ENCODE results near the gene SPIN4.
"Not testable (repeated sequence)": the region's sequence is repeated elsewhere in the genome, so short reads cannot be mapped to it uniquely, and the experiment has no call there.

Gene SPIN4

GRCh38 chrX:63350941-63351616 is at the start of gene SPIN4:
TSS of gene SPIN4 (minus strand) at chrX:63351332. CDS start at chrX:63350819, 513 bp downstream.
- peak; percentile 12 to 66 for DNase-seq (ENCODE audit: low read depth in 2 of 2)

DNA sequence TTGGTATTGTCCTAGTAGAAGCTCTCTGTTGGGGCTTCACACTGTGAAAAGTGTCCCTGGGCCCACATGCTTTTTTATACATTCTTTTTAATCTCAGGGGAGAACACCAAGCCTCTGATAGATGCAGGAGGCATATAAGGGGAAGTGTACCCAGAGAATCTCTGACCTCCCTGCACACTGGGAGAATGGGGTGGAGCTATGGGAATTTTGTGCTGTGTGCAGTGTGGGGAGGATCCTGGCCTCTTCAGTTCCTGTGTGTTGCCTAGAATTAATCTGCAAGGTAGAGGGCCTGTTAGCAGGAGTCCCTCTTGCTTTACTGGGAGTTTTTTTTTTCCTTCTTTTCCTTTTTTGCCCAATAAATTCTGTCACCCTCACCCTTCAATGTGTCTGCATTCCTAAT is 49.2 kb upstream of the SPIN4 start:
- no peak for DNase-seq (ENCODE audit: low read depth in 2 of 2)

- DNase-seq (ENCODE audit: low read depth in 2 of 2): no peak
Observed at GRCh38 chrX:63394872-63395271, 43.7 kb upstream of the SPIN4 start.

DNA sequence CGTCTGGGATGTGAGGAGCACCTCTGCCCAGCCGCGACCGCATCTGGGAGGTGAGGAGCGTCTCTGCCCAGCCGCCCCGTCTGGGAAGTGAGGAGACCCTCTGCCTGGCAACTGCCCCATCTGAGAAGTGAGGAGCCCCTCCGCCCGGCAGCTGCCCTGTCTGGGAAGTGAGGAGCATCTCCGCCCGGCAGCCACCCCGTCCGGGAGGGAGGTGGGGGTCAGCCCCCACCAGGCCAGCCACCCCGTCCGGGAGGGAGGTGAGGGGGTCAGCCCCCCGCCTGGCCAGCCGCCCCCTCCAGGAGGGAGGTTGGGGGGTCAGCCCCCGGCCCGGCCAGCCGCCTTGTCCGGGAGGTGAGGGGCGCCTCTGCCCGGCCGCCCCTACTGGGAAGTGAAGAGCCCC is 42.0 kb upstream of the SPIN4 start:
- DNase-seq (ENCODE audit: low read depth in 2 of 2): not testable (repeated sequence)

DNA sequence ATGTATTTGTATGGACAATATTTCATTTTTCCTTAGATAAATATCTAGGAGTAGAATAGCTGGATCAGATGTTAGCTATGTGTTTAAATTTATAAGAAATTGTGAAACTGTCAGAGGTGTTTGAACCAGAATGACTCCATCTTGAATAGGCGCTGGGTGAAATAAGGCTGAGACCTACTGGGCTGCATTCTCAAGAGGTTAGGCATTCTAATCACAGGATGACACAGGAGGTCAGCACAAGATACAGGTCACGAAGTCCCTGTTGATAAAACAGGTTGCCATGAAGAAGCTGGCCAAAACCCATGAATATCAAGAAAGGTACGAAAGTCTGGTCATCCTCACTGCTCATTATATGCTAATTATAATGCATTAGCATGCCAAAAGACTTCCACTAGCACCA is 36.3 kb upstream of the SPIN4 start:
- no peak for DNase-seq (ENCODE audit: low read depth in 2 of 2)

- not testable (repeated sequence) for DNase-seq (ENCODE audit: low read depth in 2 of 2)
Observed at GRCh38 chrX:63384263-63384662, 33.1 kb upstream of the SPIN4 start.

DNA sequence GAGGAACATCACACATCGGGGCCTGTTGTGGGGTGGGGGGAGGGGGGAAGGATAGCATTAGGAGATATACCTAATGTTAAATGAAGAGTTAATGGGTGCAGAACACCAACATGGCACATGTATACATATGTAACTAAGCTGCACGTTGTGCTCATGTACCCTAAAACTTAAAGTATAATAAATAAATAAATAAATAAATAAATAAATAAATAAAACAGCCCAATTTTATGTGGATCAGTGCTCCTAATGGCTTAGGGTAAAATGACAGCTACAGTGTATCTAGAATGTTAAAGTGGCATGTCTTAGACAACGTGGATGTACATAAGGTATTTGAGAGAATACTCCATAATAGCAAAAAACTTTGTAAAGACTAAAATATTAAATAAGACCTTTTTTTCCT is 21.9 kb upstream of the SPIN4 start:
- not testable (repeated sequence) for DNase-seq (ENCODE audit: low read depth in 2 of 2)

- not testable (repeated sequence) for DNase-seq (ENCODE audit: low read depth in 2 of 2)
Observed at GRCh38 chrX:63367699-63368098, 16.6 kb upstream of the SPIN4 start.

GRCh38 chrX:63363788-63364187 is 12.7 kb upstream of the SPIN4 start:
- DNase-seq (ENCODE audit: low read depth in 2 of 2): no peak

DNA sequence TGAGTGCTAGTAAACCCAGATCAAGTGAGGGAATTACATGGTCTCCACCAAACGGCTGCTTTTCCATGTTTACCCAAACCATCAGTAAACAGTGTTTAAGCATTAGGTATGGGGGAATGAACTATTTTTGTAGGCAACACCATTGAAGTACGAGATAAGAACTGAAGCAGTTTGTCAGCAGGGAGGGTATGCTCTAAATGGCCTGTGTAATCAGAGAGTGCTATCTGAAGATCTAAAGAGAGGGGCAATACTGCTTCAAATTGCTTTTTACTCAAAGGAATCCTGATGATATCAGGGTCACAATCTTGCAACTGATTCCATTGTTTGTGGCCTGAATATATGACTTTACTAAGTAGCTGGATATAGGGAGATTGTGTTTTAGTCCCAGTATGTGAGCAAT is 10.4 kb upstream of the SPIN4 start:
- DNase-seq (ENCODE audit: low read depth in 2 of 2): no peak

DNA sequence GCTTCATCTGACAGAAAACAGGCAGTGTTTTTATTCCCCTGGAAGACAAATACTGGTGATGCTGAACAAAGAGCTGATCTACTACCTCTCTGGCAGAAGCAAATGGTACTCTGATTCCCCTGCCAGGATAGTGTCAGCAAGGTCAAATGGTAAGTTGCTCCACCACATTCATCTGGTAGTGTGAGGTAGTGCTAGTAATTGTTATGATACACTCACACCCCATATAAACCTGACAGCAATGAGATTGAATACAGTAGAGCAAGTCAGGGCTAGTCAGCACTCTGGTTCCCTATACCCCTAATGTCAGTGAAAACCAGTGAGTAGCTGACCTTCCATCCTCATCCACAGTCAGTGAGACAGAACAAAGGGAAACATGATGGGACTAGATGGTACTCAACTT is 3.4 kb upstream of the SPIN4 start:
- no peak for DNase-seq (ENCODE audit: low read depth in 2 of 2)

GRCh38 chrX:63350465-63350877 is 661 bp downstream of the SPIN4 start:
- DNase-seq (ENCODE audit: low read depth in 2 of 2): no peak

GRCh38 chrX:63349307-63349706 is 1.8 kb downstream of the SPIN4 start:
- no peak for DNase-seq (ENCODE audit: low read depth in 2 of 2)

- no peak for DNase-seq (ENCODE audit: low read depth in 2 of 2)
Observed at GRCh38 chrX:63330681-63331080, 20.5 kb downstream of the SPIN4 start.

DNA sequence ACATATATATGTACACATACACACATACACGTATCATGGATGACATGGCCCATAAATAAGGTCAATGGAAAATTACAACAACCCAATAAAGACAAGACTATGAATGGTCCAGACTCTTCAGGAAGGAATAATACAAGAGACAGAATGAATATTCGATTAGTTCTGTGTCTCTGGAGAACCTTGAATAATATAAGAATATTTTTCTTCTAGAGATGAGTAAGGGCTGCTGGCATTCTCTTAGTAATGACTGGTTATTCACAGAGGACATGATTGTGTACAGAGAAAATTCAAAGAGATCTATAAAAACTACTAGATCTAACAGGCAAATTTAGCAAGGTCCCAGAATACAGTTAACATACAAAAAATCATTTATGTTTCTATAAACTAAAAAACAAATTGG is 23.3 kb downstream of the SPIN4 start:
- no peak for DNase-seq (ENCODE audit: low read depth in 2 of 2)

DNA sequence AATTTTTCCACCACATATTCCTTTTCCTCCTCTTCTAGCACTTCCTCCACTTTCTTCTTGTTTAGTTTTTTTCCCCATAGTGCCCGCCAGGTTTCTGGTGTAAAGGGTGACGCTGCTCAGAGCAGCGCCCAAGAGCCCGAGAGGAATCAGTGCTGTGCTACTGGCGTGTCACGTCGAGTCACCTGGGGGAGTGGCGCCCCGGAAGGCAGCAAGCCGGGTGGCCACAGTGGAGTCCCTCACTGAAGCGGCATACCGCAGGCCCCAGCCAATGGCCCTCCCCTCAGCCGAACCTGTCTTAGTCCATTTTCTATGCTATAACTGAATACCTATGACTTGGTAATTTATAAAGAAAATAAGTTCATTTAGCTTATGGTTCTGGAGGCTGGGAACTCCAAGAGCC is 51.5 kb downstream of the SPIN4 start:
- DNase-seq (ENCODE audit: low read depth in 2 of 2): no peak

Measured in stimulated activated CD4-positive, alpha-beta T cell treated with anti-CD3 and anti-CD28 coated beads, Interleukin-12 subunit alpha, Interleukin-12 subunit beta, amount 100 ng/mL, for 24 hours (primary cell).